Endodermal cell (in vitro differentiated cells): ENCODE data around the gene KLHL40. TPM values are rescaled to one million over a fixed set of nuclear protein-coding genes. Genes with fewer than 3 reads are reported as not detected.

Experiments
- DNase-seq: peaks from one replicate; pipeline ENCODE4 v3.0.0-alpha.2; 2017
- H3K27ac ChIP-seq: 2 replicates; pipeline ENCODE4 v1.5.1; 2013; ENCODE audit warnings: mild to moderate bottlenecking, low read depth, low read length, moderate library complexity
- H3K27me3 ChIP-seq: 2 replicates; pipeline ENCODE4 v1.6.1; 2013; ENCODE audit warnings: mild to moderate bottlenecking, low read length, moderate library complexity; ENCODE audit not compliant: insufficient read depth, control insufficient read depth, poor library complexity, severe bottlenecking
- H3K36me3 ChIP-seq: 2 replicates; pipeline ENCODE4 v1.7.0; 2013; ENCODE audit warnings: mild to moderate bottlenecking, low read length, moderate library complexity; ENCODE audit not compliant: control insufficient read depth, insufficient read depth
- H3K4me1 ChIP-seq: one replicate; pipeline ENCODE4 v1.7.0; 2013; ENCODE audit warnings: low read length; ENCODE audit not compliant: control insufficient read depth, insufficient read depth
- H3K4me3 ChIP-seq: 2 replicates; pipeline ENCODE4 v1.5.1; 2013; ENCODE audit warnings: mild to moderate bottlenecking, low read length, moderate library complexity
- H3K9ac ChIP-seq: 2 replicates; pipeline ENCODE4 v1.6.1; 2013; ENCODE audit warnings: mild to moderate bottlenecking, low read length, moderate library complexity; ENCODE audit not compliant: poor library complexity, severe bottlenecking; ENCODE audit errors: extremely low read depth
- H3K9me3 ChIP-seq: 2 replicates; pipeline ENCODE4 v1.6.1; 2013; ENCODE audit warnings: mild to moderate bottlenecking, low read length, moderate library complexity; ENCODE audit not compliant: control insufficient read depth
- H3K27ac Mint-ChIP-seq: 2 replicates; pipeline ENCODE4 v1.8.0; 2020; ENCODE audit warnings: mixed read lengths
- H3K27me3 Mint-ChIP-seq: 2 replicates; pipeline ENCODE4 v1.8.0; 2021; ENCODE audit warnings: mild to moderate bottlenecking, mixed read lengths; ENCODE audit not compliant: insufficient read depth
- H3K36me3 Mint-ChIP-seq: 2 replicates; pipeline ENCODE4 v1.8.0; 2020; ENCODE audit warnings: low read depth, mixed read lengths
- H3K4me1 Mint-ChIP-seq: 2 replicates; pipeline ENCODE4 v1.8.0; 2020; ENCODE audit warnings: mixed read lengths
- H3K4me3 Mint-ChIP-seq: 2 replicates; pipeline ENCODE4 v1.8.0; 2020; ENCODE audit warnings: mild to moderate bottlenecking, moderate library complexity, mixed read lengths
- H3K9me3 Mint-ChIP-seq: 2 replicates; pipeline ENCODE4 v1.8.0; 2020; ENCODE audit warnings: mild to moderate bottlenecking, mixed read lengths
- WGBS, 2 experiments: methylation state at CpG; one replicate each; pipeline versions ENCODE4 v1.1.5 to v1.1.7; 2013; ENCODE audit warnings: missing lambda C conversion rate in 2 of 2, mixed read lengths in 1 of 2; ENCODE audit not compliant: insufficient coverage in 1 of 2, insufficient read length in 1 of 2; 5-methylcytosine and 5-hydroxymethylcytosine counted together
- total RNA-seq, 2 donors: library from RNA; stranded (reverse); fragmentation: NEBNext Ultra II Directional in 1 of 2; extraction: Animal tissue kit (Norgen Biotek cat#: 25700) in 1 of 2; gene quantifications; 2 replicates in 1 of 2; 3 replicates in 1 of 2; pipeline ENCODE4 v1.2.1, GENCODE V29; 2021
- TF ChIP-seq, protein P1 (sequence below): fragments of 200-600 bp; sonication (generic); conservative IDR thresholded peaks from 2 replicates; pipeline ENCODE4 v1.5.0; 2021; ENCODE audit warnings: antibody characterized with exemption, mild to moderate bottlenecking

The KLHL40 gene
- total RNA-seq, 2 donors from 2014 or later: not detected

DNA sequence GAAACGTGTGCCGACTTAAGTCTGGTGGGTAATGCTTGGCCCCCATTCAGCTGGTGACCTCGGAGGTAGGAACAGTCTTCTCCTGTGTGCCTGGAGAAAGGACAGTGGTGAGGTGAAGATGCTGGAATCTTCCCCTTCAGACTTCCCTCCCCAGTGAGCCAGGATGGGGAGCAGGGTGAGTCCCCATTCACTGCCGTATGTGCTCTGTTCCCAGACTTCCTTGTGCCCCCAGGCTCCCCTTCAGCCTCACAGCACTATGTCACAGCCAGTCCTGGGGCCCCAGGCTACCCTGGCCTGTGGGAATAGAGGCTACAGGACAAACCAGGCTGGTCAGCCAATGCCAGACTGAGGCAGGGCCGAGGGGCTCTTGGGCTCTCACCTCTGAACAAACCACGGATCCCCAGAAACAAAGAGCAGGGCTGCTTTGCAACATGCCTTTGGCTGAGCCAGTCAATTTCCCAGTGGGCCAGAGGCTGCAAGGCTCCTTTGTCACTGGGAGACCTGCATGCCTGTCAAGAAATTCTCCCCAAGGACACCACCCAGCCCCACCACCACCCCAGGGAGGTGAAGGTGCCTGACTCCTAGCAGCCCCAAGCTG, 49.0 kb downstream of the KLHL40 start:
- H3K4me3 Mint-ChIP-seq: no peak overlapping the region
- 85 to 86% methylated on average over 4 to 6 of the region's 6 CpGs for WGBS, 2 experiments
- no peak for DNase-seq
- TF ChIP-seq, protein P1, sequence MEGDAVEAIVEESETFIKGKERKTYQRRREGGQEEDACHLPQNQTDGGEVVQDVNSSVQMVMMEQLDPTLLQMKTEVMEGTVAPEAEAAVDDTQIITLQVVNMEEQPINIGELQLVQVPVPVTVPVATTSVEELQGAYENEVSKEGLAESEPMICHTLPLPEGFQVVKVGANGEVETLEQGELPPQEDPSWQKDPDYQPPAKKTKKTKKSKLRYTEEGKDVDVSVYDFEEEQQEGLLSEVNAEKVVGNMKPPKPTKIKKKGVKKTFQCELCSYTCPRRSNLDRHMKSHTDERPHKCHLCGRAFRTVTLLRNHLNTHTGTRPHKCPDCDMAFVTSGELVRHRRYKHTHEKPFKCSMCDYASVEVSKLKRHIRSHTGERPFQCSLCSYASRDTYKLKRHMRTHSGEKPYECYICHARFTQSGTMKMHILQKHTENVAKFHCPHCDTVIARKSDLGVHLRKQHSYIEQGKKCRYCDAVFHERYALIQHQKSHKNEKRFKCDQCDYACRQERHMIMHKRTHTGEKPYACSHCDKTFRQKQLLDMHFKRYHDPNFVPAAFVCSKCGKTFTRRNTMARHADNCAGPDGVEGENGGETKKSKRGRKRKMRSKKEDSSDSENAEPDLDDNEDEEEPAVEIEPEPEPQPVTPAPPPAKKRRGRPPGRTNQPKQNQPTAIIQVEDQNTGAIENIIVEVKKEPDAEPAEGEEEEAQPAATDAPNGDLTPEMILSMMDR: no peak
- H3K4me1 Mint-ChIP-seq: peaks cover 39% of the 10 kb centered on the region
- Histone ChIP-seq H3K27me3 (no peaks in the 10 kb centered on the region), H3K4me1 (peaks cover 10% of the 10 kb centered on the region), H3K4me3 (no peak overlapping the region), H3K27ac (no peak overlapping the region), H3K36me3 (no peaks in the 10 kb centered on the region), H3K9ac (no peak overlapping the region), H3K9me3 (no peaks in the 10 kb centered on the region)
- H3K27ac Mint-ChIP-seq: no peak overlapping the region
- H3K27me3 Mint-ChIP-seq: peaks cover 3% of the 10 kb centered on the region
- H3K36me3 Mint-ChIP-seq: no peaks in the 10 kb centered on the region
- H3K9me3 Mint-ChIP-seq: peaks cover 3% of the 10 kb centered on the region

- no peaks in the 10 kb centered on the region for H3K27me3 ChIP-seq
- no peaks in the 10 kb centered on the region for H3K27me3 Mint-ChIP-seq
- no peak overlapping the region for H3K27ac Mint-ChIP-seq
- H3K4me1 Mint-ChIP-seq: peaks cover 39% of the 10 kb centered on the region
- H3K27ac ChIP-seq: no peak overlapping the region
- no peak overlapping the region for H3K4me3 Mint-ChIP-seq
- 73 to 78% methylated on average over 7 to 8 of the region's 8 CpGs for WGBS, 2 experiments
- TF ChIP-seq, protein P1: no peak
- no peaks in the 10 kb centered on the region for H3K36me3 ChIP-seq
- H3K9ac ChIP-seq: no peak overlapping the region
- no peaks in the 10 kb centered on the region for H3K9me3 ChIP-seq
- peaks cover 10% of the 10 kb centered on the region for H3K4me1 ChIP-seq
- H3K36me3 Mint-ChIP-seq: no peaks in the 10 kb centered on the region
- H3K9me3 Mint-ChIP-seq: peaks cover 3% of the 10 kb centered on the region
- no peak for DNase-seq
- H3K4me3 ChIP-seq: no peak overlapping the region
These were observed 49.7 kb downstream of the KLHL40 start for GRCh38 chr3:42735019-42735418.

DNA sequence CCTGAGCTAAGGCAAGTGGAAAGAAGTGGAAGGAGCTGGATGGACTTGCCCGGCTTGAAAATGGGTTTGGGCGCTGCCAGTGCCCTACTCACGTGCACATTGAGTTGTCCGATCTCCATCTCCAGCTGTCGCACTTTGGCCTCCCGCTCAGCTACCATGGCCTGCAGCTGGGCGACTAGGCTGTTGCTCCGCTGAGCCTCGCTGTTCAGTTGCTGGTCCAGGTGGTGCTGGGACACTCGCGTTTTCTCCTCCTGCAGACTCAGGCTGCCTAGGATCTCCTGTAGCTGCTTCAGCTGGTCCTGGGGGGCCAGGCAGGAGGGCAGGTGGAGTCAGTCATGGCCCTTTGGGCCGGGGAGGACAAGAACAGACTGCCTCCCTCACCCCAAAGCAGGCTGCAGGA, 50.3 kb downstream of the KLHL40 start:
- H3K9ac ChIP-seq: no peak overlapping the region
- no peaks in the 10 kb centered on the region for H3K9me3 ChIP-seq
- Mint-ChIP-seq H3K27me3 (no peaks in the 10 kb centered on the region), H3K27ac (peak overlapping the region; percentile 21), H3K9me3 (peaks cover 3% of the 10 kb centered on the region), H3K4me3 (no peak overlapping the region), H3K36me3 (no peaks in the 10 kb centered on the region), H3K4me1 (peaks cover 39% of the 10 kb centered on the region)
- H3K36me3 ChIP-seq: no peaks in the 10 kb centered on the region
- H3K27me3 ChIP-seq: no peaks in the 10 kb centered on the region
- TF ChIP-seq, protein P1: no peak
- H3K4me3 ChIP-seq: no peak overlapping the region
- WGBS, 2 experiments: 93 to 96% methylated on average over 8 to 12 of the region's 12 CpGs
- H3K27ac ChIP-seq: no peak overlapping the region
- H3K4me1 ChIP-seq: peaks cover 10% of the 10 kb centered on the region
- DNase-seq: no peak
